Chondrocyte (in vitro differentiated cells): ENCODE results near the gene PLXNC1. TPM values are rescaled to one million over a fixed set of nuclear protein-coding genes. Genes with fewer than 3 reads are reported as not detected.
A peak's percentile ranks its signal among the peaks of the same experiment; 100 is the strongest.

Source experiments
- DNase-seq: peaks from one replicate; pipeline ENCODE4 v3.0.0; 2021; ENCODE audit warnings: mixed read lengths, low spot score
- H3K27ac Mint-ChIP-seq: one replicate; pipeline ENCODE4 v1.8.0; 2021; ENCODE audit warnings: mild to moderate bottlenecking, moderate library complexity, mixed read lengths; ENCODE audit not compliant: unreplicated experiment
- H3K27me3 Mint-ChIP-seq: 2 replicates; pipeline ENCODE4 v1.8.0; 2021; ENCODE audit warnings: low read depth, mixed read lengths
- H3K36me3 Mint-ChIP-seq: 2 replicates; pipeline ENCODE4 v1.8.0; 2021; ENCODE audit warnings: low read depth, mixed read lengths
- H3K4me1 Mint-ChIP-seq: 2 replicates; pipeline ENCODE4 v1.8.0; 2021; ENCODE audit warnings: low read depth, mild to moderate bottlenecking, mixed read lengths
- H3K4me3 Mint-ChIP-seq: one replicate; pipeline ENCODE4 v1.8.0; 2021; ENCODE audit warnings: mild to moderate bottlenecking, moderate library complexity, mixed read lengths; ENCODE audit not compliant: unreplicated experiment
- H3K9me3 Mint-ChIP-seq: 2 replicates; pipeline ENCODE4 v1.8.0; 2021; ENCODE audit warnings: low read depth, mixed read lengths
- total RNA-seq: library from RNA; stranded (reverse); gene quantifications from 3 replicates; pipeline ENCODE4 v1.2.1, GENCODE V29; 2021
- TF ChIP-seq, protein P1 (sequence below): fragments of 200-600 bp; sonication (generic); IDR thresholded peaks from 2 replicates; pipeline ENCODE4 v1.5.0; 2021; ENCODE audit warnings: antibody characterized with exemption, mild to moderate bottlenecking, moderate library complexity

PLXNC1 gene
- total RNA-seq, 1 donor from 2014 or later: 0.67 TPM

- TF ChIP-seq, protein P1, sequence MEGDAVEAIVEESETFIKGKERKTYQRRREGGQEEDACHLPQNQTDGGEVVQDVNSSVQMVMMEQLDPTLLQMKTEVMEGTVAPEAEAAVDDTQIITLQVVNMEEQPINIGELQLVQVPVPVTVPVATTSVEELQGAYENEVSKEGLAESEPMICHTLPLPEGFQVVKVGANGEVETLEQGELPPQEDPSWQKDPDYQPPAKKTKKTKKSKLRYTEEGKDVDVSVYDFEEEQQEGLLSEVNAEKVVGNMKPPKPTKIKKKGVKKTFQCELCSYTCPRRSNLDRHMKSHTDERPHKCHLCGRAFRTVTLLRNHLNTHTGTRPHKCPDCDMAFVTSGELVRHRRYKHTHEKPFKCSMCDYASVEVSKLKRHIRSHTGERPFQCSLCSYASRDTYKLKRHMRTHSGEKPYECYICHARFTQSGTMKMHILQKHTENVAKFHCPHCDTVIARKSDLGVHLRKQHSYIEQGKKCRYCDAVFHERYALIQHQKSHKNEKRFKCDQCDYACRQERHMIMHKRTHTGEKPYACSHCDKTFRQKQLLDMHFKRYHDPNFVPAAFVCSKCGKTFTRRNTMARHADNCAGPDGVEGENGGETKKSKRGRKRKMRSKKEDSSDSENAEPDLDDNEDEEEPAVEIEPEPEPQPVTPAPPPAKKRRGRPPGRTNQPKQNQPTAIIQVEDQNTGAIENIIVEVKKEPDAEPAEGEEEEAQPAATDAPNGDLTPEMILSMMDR: peak; percentile 89
- peaks cover 7% of the 10 kb centered on the region for H3K27me3 Mint-ChIP-seq
- H3K9me3 Mint-ChIP-seq: no peaks in the 10 kb centered on the region
- H3K4me1 Mint-ChIP-seq: peaks cover 31% of the 10 kb centered on the region
- no peaks in the 10 kb centered on the region for H3K36me3 Mint-ChIP-seq
- peak overlapping the region; percentile 79 for H3K4me3 Mint-ChIP-seq
- DNase-seq: no peak
- H3K27ac Mint-ChIP-seq: no peak overlapping the region
Observed at GRCh38 chr12:94101738-94102660, 46.4 kb upstream of the PLXNC1 start.

DNA sequence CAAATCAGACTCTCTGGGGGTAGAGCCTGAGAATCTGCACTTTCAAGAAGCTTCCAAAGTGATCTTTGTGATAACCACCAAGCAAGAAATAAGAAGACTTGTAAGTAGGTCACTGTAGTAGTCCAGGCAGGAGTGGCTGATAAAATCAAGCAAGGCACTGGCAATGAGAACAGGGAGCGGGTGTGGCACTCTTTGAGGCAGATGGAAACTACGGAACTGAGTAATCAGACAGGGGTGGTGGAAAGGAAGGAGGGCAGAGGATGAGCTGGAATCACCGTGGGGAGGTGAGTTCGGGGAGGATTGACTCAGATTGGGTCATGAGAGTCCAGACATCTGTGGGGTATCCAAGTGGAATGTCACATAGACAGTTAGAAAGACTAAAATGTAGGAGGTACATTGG, 44.4 kb upstream of the PLXNC1 start:
- Mint-ChIP-seq H3K27me3 (peaks cover 7% of the 10 kb centered on the region), H3K36me3 (no peaks in the 10 kb centered on the region), H3K9me3 (no peaks in the 10 kb centered on the region), H3K27ac (no peak overlapping the region), H3K4me3 (no peak overlapping the region), H3K4me1 (peaks cover 26% of the 10 kb centered on the region)
- TF ChIP-seq, protein P1: no peak
- no peak for DNase-seq

GRCh38 chr12:94107910-94108309, 40.5 kb upstream of the PLXNC1 start:
- Mint-ChIP-seq H3K27me3 (peaks cover 7% of the 10 kb centered on the region), H3K4me3 (no peak overlapping the region), H3K4me1 (peaks cover 9% of the 10 kb centered on the region), H3K27ac (no peak overlapping the region), H3K9me3 (peaks cover 4% of the 10 kb centered on the region), H3K36me3 (no peaks in the 10 kb centered on the region)
- no peak for DNase-seq
- TF ChIP-seq, protein P1: no peak

DNA sequence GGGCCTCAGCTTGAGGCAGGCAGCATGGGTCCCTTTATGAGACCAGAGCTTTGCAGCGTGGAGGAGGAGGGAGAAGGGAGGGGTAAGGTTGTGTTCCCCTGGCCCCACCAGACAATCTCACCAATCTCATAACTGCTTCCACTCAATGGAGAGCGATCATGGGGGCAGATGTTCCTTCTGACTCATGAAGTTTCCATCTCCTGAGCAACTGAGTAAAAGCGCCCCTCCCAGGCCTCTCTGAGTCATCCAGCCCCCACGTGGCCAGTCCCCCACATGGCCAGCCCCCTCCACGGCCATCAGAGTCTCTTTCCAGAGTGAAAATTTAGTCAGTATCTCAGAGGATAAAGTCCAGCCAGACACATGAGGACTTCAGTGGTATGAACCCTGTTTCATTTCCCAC, 39.2 kb upstream of the PLXNC1 start:
- H3K27ac Mint-ChIP-seq: no peak overlapping the region
- no peak overlapping the region for H3K4me3 Mint-ChIP-seq
- peaks cover 9% of the 10 kb centered on the region for H3K4me1 Mint-ChIP-seq
- no peak for DNase-seq
- no peaks in the 10 kb centered on the region for H3K36me3 Mint-ChIP-seq
- peaks cover 4% of the 10 kb centered on the region for H3K9me3 Mint-ChIP-seq
- H3K27me3 Mint-ChIP-seq: peaks cover 7% of the 10 kb centered on the region
- TF ChIP-seq, protein P1: no peak

DNA sequence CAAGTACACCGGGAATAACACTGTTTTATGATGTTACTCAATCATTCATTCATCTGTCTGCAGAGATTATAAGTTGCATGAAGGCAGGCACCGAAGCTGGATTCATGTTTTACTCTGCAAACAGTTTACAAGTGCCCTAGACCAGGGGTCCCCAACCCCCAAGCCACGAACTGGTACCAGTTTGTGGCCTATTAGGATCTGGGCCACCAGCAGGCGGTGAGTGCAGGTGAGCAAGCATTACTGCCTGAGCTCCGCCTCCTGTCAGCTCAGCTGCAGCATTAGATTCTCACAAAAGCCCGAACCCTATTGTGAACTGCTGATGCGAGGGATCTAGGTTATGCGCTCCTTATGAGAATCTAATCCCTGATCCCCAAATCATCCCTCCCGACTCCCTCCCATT, 38.1 kb upstream of the PLXNC1 start:
- TF ChIP-seq, protein P1: no peak
- H3K9me3 Mint-ChIP-seq: peaks cover 4% of the 10 kb centered on the region

More for the DNA sequence above, 38.1 kb upstream of the PLXNC1 start:
- Mint-ChIP-seq H3K36me3 (no peaks in the 10 kb centered on the region), H3K4me1 (peaks cover 9% of the 10 kb centered on the region), H3K4me3 (no peak overlapping the region), H3K27me3 (peaks cover under 1% of the 10 kb centered on the region), H3K27ac (no peak overlapping the region)
- no peak for DNase-seq
